Effector CD8-positive, alpha-beta T cell (primary cell): ENCODE results near the gene MTUS2.

Source experiments
- DNase-seq: peaks from one replicate; lab custom pipeline; 2025; lab: John Stamatoyannopoulos, UW

Gene MTUS2

GRCh38 chr13:29452773-29453616, 632.9 kb downstream of the MTUS2 start:
- no peak for DNase-seq

GRCh38 chr13:29453617-29454011, 633.5 kb downstream of the MTUS2 start:
- no peak for DNase-seq

GRCh38 chr13:29454931-29455481, 634.9 kb downstream of the MTUS2 start:
- no peak for DNase-seq

- DNase-seq: no peak
Measured at GRCh38 chr13:29456419-29456818, 636.3 kb downstream of the MTUS2 start.

GRCh38 chr13:29457299-29457698, 637.2 kb downstream of the MTUS2 start:
- DNase-seq: no peak

- no peak for DNase-seq
Measured at GRCh38 chr13:29458419-29458818, 638.3 kb downstream of the MTUS2 start.

- DNase-seq: no peak
Measured at GRCh38 chr13:29459813-29460355, 639.7 kb downstream of the MTUS2 start.

- DNase-seq: no peak
Measured at GRCh38 chr13:29464105-29464679, 644.1 kb downstream of the MTUS2 start.

GRCh38 chr13:29465741-29466293, 645.7 kb downstream of the MTUS2 start:
- DNase-seq: no peak

- DNase-seq: no peak
Measured at GRCh38 chr13:29471551-29471950, 651.4 kb downstream of the MTUS2 start.

GRCh38 chr13:29472332-29472961, 652.3 kb downstream of the MTUS2 start:
- no peak for DNase-seq

- DNase-seq: no peak
Measured at GRCh38 chr13:29473166-29473565, 653.0 kb downstream of the MTUS2 start.

- no peak for DNase-seq
Measured at GRCh38 chr13:29474991-29475390, 654.9 kb downstream of the MTUS2 start.

GRCh38 chr13:29476046-29476445, 655.9 kb downstream of the MTUS2 start:
- DNase-seq: no peak

- no peak for DNase-seq
Measured at GRCh38 chr13:29479716-29480492, 659.8 kb downstream of the MTUS2 start.

- no peak for DNase-seq
Measured at GRCh38 chr13:29480893-29481525, 660.9 kb downstream of the MTUS2 start.

- DNase-seq: no peak
Measured at GRCh38 chr13:29481603-29482002, 661.5 kb downstream of the MTUS2 start.

GRCh38 chr13:29482504-29482903, 662.4 kb downstream of the MTUS2 start:
- DNase-seq: no peak

- no peak for DNase-seq
Measured at GRCh38 chr13:29483211-29483610, 663.1 kb downstream of the MTUS2 start.

- no peak for DNase-seq
Measured at GRCh38 chr13:29483623-29484022, 663.5 kb downstream of the MTUS2 start.

- no peak for DNase-seq
Measured at GRCh38 chr13:29484236-29484635, 664.1 kb downstream of the MTUS2 start.
